Neural cell (in vitro differentiated cells): ENCODE measurements around the gene ADAMTS19. TPM values are rescaled to one million over a fixed set of nuclear protein-coding genes. Genes with fewer than 3 reads are reported as not detected.

Experiments
- H2AFZ ChIP-seq: fragments of 200-600, 300-800 bp; sonication (generic), shearing (Covaris generic); 2 replicates; pipeline ENCODE4 v1.6.0; 2014; ENCODE audit warnings: low read depth, mild to moderate bottlenecking, antibody characterized with exemption, low read length, moderate library complexity
- H3F3A ChIP-seq: fragments of 200-600 bp; shearing (Covaris generic); 2 replicates; pipeline ENCODE4 v1.6.1; 2016; ENCODE audit warnings: mild to moderate bottlenecking, moderate library complexity, mixed read lengths, antibody characterized with exemption, low read length; ENCODE audit not compliant: insufficient read depth, poor library complexity, severe bottlenecking
- H3K27ac ChIP-seq: fragments of 200-600, 300-800 bp; sonication (generic), shearing (Covaris generic); 2 replicates; pipeline ENCODE4 v1.5.1; 2014; ENCODE audit warnings: mild to moderate bottlenecking, low read length, moderate library complexity
- H3K27me3 ChIP-seq: fragments of 300-800, 200-600 bp; sonication (generic), shearing (Covaris generic); 2 replicates; pipeline ENCODE4 v1.6.0; 2014; ENCODE audit warnings: mild to moderate bottlenecking, low read depth, low read length, moderate library complexity; ENCODE audit not compliant: insufficient read depth
- H3K36me3 ChIP-seq: fragments of 300-800, 200-600 bp; sonication (generic), shearing (Covaris generic); 2 replicates; pipeline ENCODE4 v1.5.1; 2014; ENCODE audit warnings: mild to moderate bottlenecking, antibody characterized with exemption, low read length, moderate library complexity; ENCODE audit not compliant: insufficient read depth
- H3K4me2 ChIP-seq: fragments of 300-800, 200-600 bp; sonication (generic), shearing (Covaris generic); 2 replicates; pipeline ENCODE4 v1.6.0; 2014; ENCODE audit warnings: mild to moderate bottlenecking, low read length
- H3K4me3 ChIP-seq: fragments of 300-800, 200-600 bp; sonication (generic), shearing (Covaris generic); 2 replicates; pipeline ENCODE4 v1.5.1; 2014; ENCODE audit warnings: mild to moderate bottlenecking, low read length, moderate library complexity
- H3K79me2 ChIP-seq: fragments of 200-600 bp; shearing (Covaris generic); replicated peaks from 2 replicates; pipeline ENCODE4 v1.6.0; 2014; ENCODE audit warnings: mild to moderate bottlenecking, low read length, moderate library complexity; ENCODE audit not compliant: insufficient read depth
- H3K9ac ChIP-seq: fragments of 300-800, 200-600 bp; sonication (generic), shearing (Covaris generic); 2 replicates; pipeline ENCODE4 v1.6.1; 2016; ENCODE audit warnings: mild to moderate bottlenecking, low read length, mixed read lengths
- H3K9me2 ChIP-seq: fragments of 200-600 bp; shearing (Covaris generic); 2 replicates; pipeline ENCODE4 v1.6.1; 2016; ENCODE audit warnings: mild to moderate bottlenecking, low read length, mixed read lengths; ENCODE audit not compliant: insufficient read depth
- H3K9me3 ChIP-seq: fragments of 200-600, 300-800 bp; sonication (generic), shearing (Covaris generic); 2 replicates; pipeline ENCODE4 v1.6.1; 2016; ENCODE audit warnings: mild to moderate bottlenecking, mixed run types, low read length, moderate library complexity, mixed read lengths
- H4K20me1 ChIP-seq: fragments of 200-600 bp; shearing (Covaris generic); 2 replicates; pipeline ENCODE4 v1.6.1; 2016; ENCODE audit warnings: mild to moderate bottlenecking, mixed run types; ENCODE audit not compliant: insufficient read depth
- EP300 ChIP-seq: fragments of 450-650 bp; conservative IDR thresholded peaks from 2 replicates; pipeline ENCODE4 v1.6.1; 2014; ENCODE audit warnings: antibody characterized with exemption, mild to moderate bottlenecking, moderate library complexity; ENCODE audit not compliant: poor library complexity, severe bottlenecking
- EZH2 ChIP-seq: fragments of 200-600, 300-800 bp; shearing (Covaris generic), sonication (generic); IDR thresholded peaks from 2 replicates; pipeline ENCODE4 v1.6.1; 2014; ENCODE audit warnings: antibody characterized with exemption, low read length, borderline replicate concordance, mild to moderate bottlenecking; ENCODE audit not compliant: insufficient read depth, poor library complexity, severe bottlenecking
- MXI1 ChIP-seq: fragments of 450-650 bp; conservative IDR thresholded peaks from 2 replicates; pipeline ENCODE4 v1.6.1; 2014; ENCODE audit warnings: antibody characterized with exemption, mild to moderate bottlenecking; ENCODE audit not compliant: poor library complexity, severe bottlenecking
- POLR2AphosphoS5 ChIP-seq: IDR thresholded peaks from 2 replicates; pipeline ENCODE4 v1.6.1; 2012
- RAD21 ChIP-seq: fragments of 450-650 bp; conservative IDR thresholded peaks from 2 replicates; pipeline ENCODE4 v1.6.1; 2014; ENCODE audit warnings: antibody characterized with exemption, mild to moderate bottlenecking, moderate library complexity
- REST ChIP-seq: IDR thresholded peaks from 2 replicates; pipeline ENCODE4 v1.6.1; 2012; ENCODE audit warnings: borderline replicate concordance
- SMC3 ChIP-seq: fragments of 450-650 bp; conservative IDR thresholded peaks from 2 replicates; pipeline ENCODE4 v1.6.1; 2014; ENCODE audit warnings: antibody characterized with exemption, mild to moderate bottlenecking, moderate library complexity; ENCODE audit not compliant: poor library complexity
- TAF1 ChIP-seq: IDR thresholded peaks from 2 replicates; pipeline ENCODE4 v1.6.1; 2012; ENCODE audit warnings: low read depth
- polyA plus RNA-seq: library from polyadenylated mRNA; depleted of rRNA; stranded (reverse); fragments of >200 nt; gene quantifications from 2 replicates; pipeline ENCODE4 v1.2.3, GENCODE V29; 2014
- TF ChIP-seq, protein P1 (sequence below): fragments of 450-650 bp; IDR thresholded peaks from 2 replicates; pipeline ENCODE4 v1.5.1; 2014; ENCODE audit warnings: antibody characterized with exemption, mild to moderate bottlenecking, moderate library complexity; ENCODE audit not compliant: poor library complexity, severe bottlenecking

Gene ADAMTS19
- polyA plus RNA-seq, 1 donor from 2014 or later, result 0.12 TPM

- no peak overlapping the region for H3K4me3 ChIP-seq
- H3K9me3 ChIP-seq, result no peaks in the 10 kb centered on the region
- H3K36me3 ChIP-seq, result no peaks in the 10 kb centered on the region
- H3K9me2 ChIP-seq, result no peaks in the 10 kb centered on the region
- H3F3A ChIP-seq, result no peaks in the 10 kb centered on the region
- no peak overlapping the region for H3K27ac ChIP-seq
- TF ChIP-seq REST (no peak), TAF1 (no peak), RAD21 (no peak), EP300 (no peak), MXI1 (no peak), SMC3 (no peak), POLR2AphosphoS5 (no peak), EZH2 (no peak)
- TF ChIP-seq, protein P1, sequence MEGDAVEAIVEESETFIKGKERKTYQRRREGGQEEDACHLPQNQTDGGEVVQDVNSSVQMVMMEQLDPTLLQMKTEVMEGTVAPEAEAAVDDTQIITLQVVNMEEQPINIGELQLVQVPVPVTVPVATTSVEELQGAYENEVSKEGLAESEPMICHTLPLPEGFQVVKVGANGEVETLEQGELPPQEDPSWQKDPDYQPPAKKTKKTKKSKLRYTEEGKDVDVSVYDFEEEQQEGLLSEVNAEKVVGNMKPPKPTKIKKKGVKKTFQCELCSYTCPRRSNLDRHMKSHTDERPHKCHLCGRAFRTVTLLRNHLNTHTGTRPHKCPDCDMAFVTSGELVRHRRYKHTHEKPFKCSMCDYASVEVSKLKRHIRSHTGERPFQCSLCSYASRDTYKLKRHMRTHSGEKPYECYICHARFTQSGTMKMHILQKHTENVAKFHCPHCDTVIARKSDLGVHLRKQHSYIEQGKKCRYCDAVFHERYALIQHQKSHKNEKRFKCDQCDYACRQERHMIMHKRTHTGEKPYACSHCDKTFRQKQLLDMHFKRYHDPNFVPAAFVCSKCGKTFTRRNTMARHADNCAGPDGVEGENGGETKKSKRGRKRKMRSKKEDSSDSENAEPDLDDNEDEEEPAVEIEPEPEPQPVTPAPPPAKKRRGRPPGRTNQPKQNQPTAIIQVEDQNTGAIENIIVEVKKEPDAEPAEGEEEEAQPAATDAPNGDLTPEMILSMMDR, result no peak
- H2AFZ ChIP-seq, result no peak overlapping the region
- H3K79me2 ChIP-seq, result no peaks in the 10 kb centered on the region
- H4K20me1 ChIP-seq, result no peaks in the 10 kb centered on the region
- no peak overlapping the region for H3K9ac ChIP-seq
- H3K27me3 ChIP-seq, result no peaks in the 10 kb centered on the region
- no peak overlapping the region for H3K4me2 ChIP-seq
Observed at GRCh38 chr5:129476751-129477150, 16.7 kb downstream of the ADAMTS19 start.

DNA sequence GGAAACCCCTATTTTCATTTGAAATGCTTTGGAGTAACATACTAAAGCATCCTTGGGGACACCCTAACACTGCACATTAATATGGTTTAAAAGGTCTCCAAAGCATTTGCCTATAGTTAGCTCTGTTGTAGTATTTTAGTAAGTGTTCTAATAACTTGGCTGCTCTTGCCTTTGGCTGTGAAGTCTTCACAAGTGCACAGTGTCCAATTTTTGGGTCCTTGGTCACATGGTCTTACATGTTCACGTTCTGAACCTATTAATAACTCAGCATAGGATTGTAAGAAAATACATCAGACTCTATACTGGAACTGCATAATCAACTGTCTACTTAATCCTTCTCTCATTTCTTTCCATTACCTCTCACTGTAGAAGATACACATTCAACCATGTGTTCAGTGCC, 17.4 kb downstream of the ADAMTS19 start:
- no peaks in the 10 kb centered on the region for H3K9me2 ChIP-seq
- H3K9me3 ChIP-seq, result no peaks in the 10 kb centered on the region
- no peaks in the 10 kb centered on the region for H3F3A ChIP-seq
- H3K27ac ChIP-seq, result no peak overlapping the region
- H3K4me3 ChIP-seq, result no peak overlapping the region
- no peaks in the 10 kb centered on the region for H3K79me2 ChIP-seq
- H3K9ac ChIP-seq, result no peak overlapping the region
- H3K27me3 ChIP-seq, result no peaks in the 10 kb centered on the region
- H3K36me3 ChIP-seq, result no peaks in the 10 kb centered on the region
- TF ChIP-seq RAD21, result no peak
- H3K4me2 ChIP-seq, result no peak overlapping the region
- H4K20me1 ChIP-seq, result no peaks in the 10 kb centered on the region
- H2AFZ ChIP-seq, result no peak overlapping the region

DNA sequence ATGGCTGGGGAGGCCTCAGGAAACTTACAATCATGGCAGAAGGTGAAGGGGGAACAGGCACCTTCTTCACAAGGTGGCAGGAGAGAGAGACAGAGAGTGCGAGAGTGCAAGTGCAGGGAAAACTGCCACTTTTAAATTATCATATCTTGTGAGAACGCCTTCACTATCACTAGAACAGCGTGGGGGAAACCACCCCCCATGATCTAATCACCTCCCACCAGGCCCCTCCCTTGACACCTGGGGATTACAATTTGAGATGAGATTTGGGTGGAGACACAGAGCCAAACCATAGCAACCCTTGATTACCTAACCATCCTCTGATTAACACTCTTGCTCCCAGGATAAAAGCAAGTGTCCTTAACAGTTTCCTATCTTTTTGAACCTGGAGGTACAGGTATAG, 21.1 kb downstream of the ADAMTS19 start:
- Histone ChIP-seq H3K9me3 (no peaks in the 10 kb centered on the region), H3K27ac (no peak overlapping the region), H3K4me2 (no peak overlapping the region), H3K4me3 (no peak overlapping the region), H4K20me1 (no peaks in the 10 kb centered on the region), H3K36me3 (no peaks in the 10 kb centered on the region), H3K79me2 (no peaks in the 10 kb centered on the region), H3K27me3 (no peaks in the 10 kb centered on the region), H3K9ac (no peak overlapping the region), H3K9me2 (no peaks in the 10 kb centered on the region), H2AFZ (no peak overlapping the region), H3F3A (no peaks in the 10 kb centered on the region)
- TF ChIP-seq RAD21 (no peak), POLR2AphosphoS5 (no peak), REST (no peak), EP300 (no peak), EZH2 (no peak), SMC3 (no peak), TAF1 (no peak), MXI1 (no peak)
- TF ChIP-seq, protein P1, result no peak
